ENCODE measurements around the gene MYO1H. TPM values are rescaled to one million over a fixed set of nuclear protein-coding genes. Genes with fewer than 3 reads are reported as not detected.
"Not testable (repeated sequence)": the region's sequence is repeated elsewhere in the genome, so short reads cannot be mapped to it uniquely, and the experiment has no call there.

The MYO1H gene
- total RNA-seq, 4 donors from 2014 or later: not detected

DNA sequence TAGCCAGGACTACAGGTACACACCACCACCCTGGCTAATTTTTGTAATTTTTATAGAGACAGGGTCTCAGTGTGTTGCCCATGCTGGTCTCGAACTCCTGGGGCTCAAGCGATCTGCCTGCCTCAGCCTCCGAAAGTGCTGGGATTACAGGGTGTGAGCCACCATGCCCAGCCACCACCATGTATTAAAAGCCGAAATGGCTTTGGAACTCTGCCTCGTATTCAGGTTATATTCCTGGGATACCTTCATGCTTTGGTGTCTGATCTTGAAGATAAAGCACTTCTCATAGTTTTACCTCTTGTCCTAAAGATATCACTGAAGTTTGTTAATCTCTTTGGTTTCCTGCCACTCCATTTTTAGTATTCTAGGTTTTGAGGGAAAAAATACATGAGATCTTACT lies 47.2 kb downstream of the MYO1H start:
- Histone ChIP-seq H3K9me3 (no peaks in the 10 kb centered on the region), H3K36me3 (no peaks in the 10 kb centered on the region), H3K27me3 (peaks cover 0 to 5% (median 0%) of the 10 kb centered on the region in 4 donors), H3K27ac (replicated peaks in 1 of 4) (no peak overlapping the region), H3K4me3 (no peak overlapping the region), H3K4me1 (no peaks in the 10 kb centered on the region)
- intact Hi-C loops (cut with DNase I): no loop called here
- TF ChIP-seq POLR2A (IDR thresholded peaks at IDR 0.05; ENCODE audit: low read depth) (no peak), POLR2AphosphoS5 (IDR thresholded peaks at IDR 0.05) (no peak), EP300 (IDR thresholded peaks at IDR 0.05) (no peak)
- TF ChIP-seq, protein P1, sequence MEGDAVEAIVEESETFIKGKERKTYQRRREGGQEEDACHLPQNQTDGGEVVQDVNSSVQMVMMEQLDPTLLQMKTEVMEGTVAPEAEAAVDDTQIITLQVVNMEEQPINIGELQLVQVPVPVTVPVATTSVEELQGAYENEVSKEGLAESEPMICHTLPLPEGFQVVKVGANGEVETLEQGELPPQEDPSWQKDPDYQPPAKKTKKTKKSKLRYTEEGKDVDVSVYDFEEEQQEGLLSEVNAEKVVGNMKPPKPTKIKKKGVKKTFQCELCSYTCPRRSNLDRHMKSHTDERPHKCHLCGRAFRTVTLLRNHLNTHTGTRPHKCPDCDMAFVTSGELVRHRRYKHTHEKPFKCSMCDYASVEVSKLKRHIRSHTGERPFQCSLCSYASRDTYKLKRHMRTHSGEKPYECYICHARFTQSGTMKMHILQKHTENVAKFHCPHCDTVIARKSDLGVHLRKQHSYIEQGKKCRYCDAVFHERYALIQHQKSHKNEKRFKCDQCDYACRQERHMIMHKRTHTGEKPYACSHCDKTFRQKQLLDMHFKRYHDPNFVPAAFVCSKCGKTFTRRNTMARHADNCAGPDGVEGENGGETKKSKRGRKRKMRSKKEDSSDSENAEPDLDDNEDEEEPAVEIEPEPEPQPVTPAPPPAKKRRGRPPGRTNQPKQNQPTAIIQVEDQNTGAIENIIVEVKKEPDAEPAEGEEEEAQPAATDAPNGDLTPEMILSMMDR (IDR thresholded peaks at IDR 0.05): no peak
- no peak for DNase-seq (ENCODE audit: extremely low spot score)
- WGBS: 92% methylated on average over 5 of the region's 5 CpGs

DNA sequence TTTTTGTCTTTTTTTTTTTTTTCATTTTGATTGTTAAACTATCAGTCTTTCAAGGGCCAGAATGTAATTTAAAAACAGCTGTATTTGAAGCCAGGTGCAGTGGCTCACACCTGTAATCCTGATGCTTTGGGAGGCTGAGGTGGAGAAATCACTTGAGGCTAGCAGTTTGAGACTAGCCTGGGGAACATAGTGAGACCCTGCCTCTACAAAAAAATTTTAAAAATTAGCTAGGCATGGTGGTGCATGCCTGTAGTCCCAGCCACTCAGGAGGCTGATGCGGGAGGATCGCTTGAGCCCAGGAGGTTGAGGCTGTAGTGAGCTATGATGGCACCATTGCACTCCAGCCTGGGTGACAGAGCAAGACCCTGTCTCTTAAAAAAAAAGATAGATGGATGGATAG lies 57.1 kb downstream of the MYO1H start:
- DNase-seq (ENCODE audit: extremely low spot score); intact Hi-C loops (cut with DNase I); H3K9me3 ChIP-seq; H3K4me3 ChIP-seq; H3K27me3 ChIP-seq; H3K36me3 ChIP-seq; H3K27ac ChIP-seq (replicated peaks in 1 of 4); H3K4me1 ChIP-seq: not testable (repeated sequence)
- WGBS: 100% methylated on average over 2 of the region's 2 CpGs

DNA sequence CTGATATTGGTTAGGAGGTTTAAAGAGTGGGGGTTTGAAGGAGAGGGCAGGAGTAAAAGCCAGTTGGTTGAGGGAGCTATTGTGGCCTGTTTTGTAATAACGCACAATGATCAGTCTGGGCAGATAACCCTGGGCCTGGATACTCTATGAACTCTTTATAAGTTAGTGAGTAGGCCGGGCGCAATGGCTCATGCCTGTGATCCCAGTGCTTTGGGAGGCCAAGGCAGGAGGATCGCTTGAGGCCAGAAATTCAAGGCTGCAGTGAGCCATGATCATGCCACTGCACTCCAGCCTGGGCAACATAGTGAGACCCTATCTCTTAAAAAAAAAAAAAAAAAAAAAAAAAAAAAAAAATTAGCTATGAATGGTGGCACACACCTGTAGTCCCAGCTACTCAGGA lies 58.4 kb downstream of the MYO1H start:
- H3K36me3 ChIP-seq; DNase-seq (ENCODE audit: extremely low spot score); H3K4me3 ChIP-seq; H3K27me3 ChIP-seq; H3K4me1 ChIP-seq; intact Hi-C loops (cut with DNase I); H3K9me3 ChIP-seq; H3K27ac ChIP-seq (replicated peaks in 1 of 4): not testable (repeated sequence)
- 93% methylated on average over 4 of the region's 4 CpGs for WGBS

DNA sequence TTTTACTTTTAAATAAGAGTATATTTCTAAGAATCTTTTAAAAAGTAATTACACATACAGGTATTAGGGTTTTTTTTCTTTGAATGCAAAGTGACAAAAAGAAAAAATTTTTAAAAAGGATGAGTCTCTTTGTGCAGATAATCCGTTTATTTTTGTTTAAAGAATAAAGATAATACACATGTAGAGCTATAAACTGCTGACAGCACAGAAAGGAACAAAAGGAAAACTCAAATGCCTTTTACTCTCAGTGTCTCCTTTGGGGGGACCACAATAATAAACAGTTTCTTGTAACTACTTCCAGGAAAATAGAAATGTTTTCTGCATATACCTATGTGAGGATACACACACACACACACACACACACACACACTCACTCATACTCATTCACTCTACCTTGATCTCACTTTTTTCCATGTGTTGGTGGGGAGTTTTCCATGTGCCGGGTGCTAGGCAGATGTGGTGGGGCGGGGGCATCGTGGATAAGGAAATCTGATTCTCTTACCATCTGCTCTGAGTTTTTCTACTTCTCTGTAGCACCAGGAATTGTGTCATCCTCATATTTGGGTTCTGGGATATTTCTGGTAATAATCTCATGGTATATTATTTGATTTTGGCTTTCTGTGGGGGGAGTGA lies 71.3 kb downstream of the MYO1H start:
- Histone ChIP-seq H3K4me1 (no peaks in the 10 kb centered on the region), H3K9me3 (no peaks in the 10 kb centered on the region), H3K4me3 (no peak overlapping the region), H3K36me3 (no peaks in the 10 kb centered on the region), H3K27ac (replicated peaks in 1 of 4) (no peak overlapping the region), H3K27me3 (peaks cover 0 to 14% (median 0%) of the 10 kb centered on the region in 4 donors)
- DNase-seq (ENCODE audit: extremely low spot score): no peak
- intact Hi-C loops (cut with DNase I): no loop called here
- 62% methylated on average over 4 of the region's 4 CpGs for WGBS
- TF ChIP-seq POLR2AphosphoS5 (IDR thresholded peaks at IDR 0.05) (no peak), EP300 (IDR thresholded peaks at IDR 0.05) (no peak), POLR2A (IDR thresholded peaks at IDR 0.05; ENCODE audit: low read depth) (no peak)
- TF ChIP-seq, protein P1 (IDR thresholded peaks at IDR 0.05): no peak

DNA sequence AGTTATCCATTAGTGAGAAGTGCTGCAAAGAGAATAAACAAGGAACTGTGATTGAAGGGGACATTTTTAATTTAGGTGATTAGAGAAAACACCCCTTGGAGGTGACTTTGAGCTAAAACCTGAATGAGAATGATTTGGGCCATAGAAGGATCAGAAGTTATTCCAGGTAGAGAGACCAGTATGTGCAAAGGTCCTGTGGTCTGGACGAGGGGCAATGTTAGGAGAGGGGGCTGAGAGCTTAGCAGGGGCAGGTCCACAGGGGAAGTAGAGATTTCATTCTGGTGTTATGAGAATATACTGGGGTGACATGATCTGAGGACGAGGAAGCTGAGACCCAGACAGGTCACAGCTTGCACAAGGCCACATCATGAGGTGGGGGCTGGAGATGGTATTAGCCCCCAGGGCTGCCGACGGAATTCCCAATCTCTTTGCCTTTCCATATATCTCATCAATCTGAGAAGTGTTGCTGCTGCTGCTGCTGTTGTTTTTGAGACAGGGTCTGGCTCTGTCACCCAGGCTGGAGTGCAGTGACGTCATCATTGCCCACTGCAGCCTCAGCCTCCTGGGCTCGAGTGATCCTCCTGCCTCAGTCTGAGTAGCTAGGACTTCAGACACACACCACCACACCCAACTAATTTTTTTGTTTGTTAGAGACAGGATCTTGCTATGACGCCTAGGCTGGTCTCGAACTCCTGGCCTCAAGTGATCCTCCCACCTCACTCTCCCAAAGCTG lies 73.8 kb downstream of the MYO1H start:
- no peak overlapping the region for H3K4me3 ChIP-seq
- intact Hi-C loops (cut with DNase I): loop anchor here (10.0 kb wide), 1 partner anchor 353 kb away; no protein-coding TSS in a partner anchor
- H3K4me1 ChIP-seq: no peaks in the 10 kb centered on the region
- TF ChIP-seq POLR2AphosphoS5 (IDR thresholded peaks at IDR 0.05): no peak
- TF ChIP-seq, protein P1 (IDR thresholded peaks at IDR 0.05): no peak
- no peak for TF ChIP-seq POLR2A (IDR thresholded peaks at IDR 0.05; ENCODE audit: low read depth)
- no peaks in the 10 kb centered on the region for H3K36me3 ChIP-seq
- no peak for DNase-seq (ENCODE audit: extremely low spot score)
- 76% methylated on average over 8 of the region's 8 CpGs for WGBS
- H3K9me3 ChIP-seq: no peaks in the 10 kb centered on the region
- peaks cover 0 to 14% (median 0%) of the 10 kb centered on the region in 4 donors for H3K27me3 ChIP-seq
- no peak overlapping the region for H3K27ac ChIP-seq (replicated peaks in 1 of 4)
